Transverse colon (tissue), 4 donors: ENCODE data around the gene GPBP1L1. TPM values are rescaled to one million over a fixed set of nuclear protein-coding genes. Genes with fewer than 3 reads are reported as not detected.
A peak's percentile ranks its signal among the peaks of the same experiment; 100 is the strongest.
"Not testable (repeated sequence)": the region's sequence is repeated elsewhere in the genome, so short reads cannot be mapped to it uniquely, and the experiment has no call there.

Experiments
- DNase-seq: peaks from one replicate; pipeline ENCODE4 v3.0.0-alpha.2; 2019
- H3K27ac ChIP-seq, 4 donors: fragments of 200-600 bp; sonication (generic); 2 replicates each; pipeline ENCODE4 v1.5.1; 2016 to 2018; ENCODE audit warnings: inconsistent platforms in 4 of 4
- H3K27me3 ChIP-seq: fragments of 200-600 bp; sonication (generic); 2 replicates; pipeline ENCODE4 v1.5.1; 2017; ENCODE audit warnings: inconsistent platforms
- H3K36me3 ChIP-seq, 4 donors: fragments of 200-600 bp; sonication (generic); 2 replicates each; pipeline ENCODE4 v1.5.1; 2017 to 2019; ENCODE audit warnings: inconsistent platforms in 4 of 4
- H3K4me1 ChIP-seq, 4 donors: fragments of 200-600 bp; sonication (generic); 2 replicates each; pipeline ENCODE4 v1.5.1; 2017 to 2020; ENCODE audit warnings: inconsistent platforms in 4 of 4
- H3K4me3 ChIP-seq, 4 donors: fragments of 200-600 bp; sonication (generic); 1 replicate in 1 of 4; 2 replicates in 3 of 4; pipeline versions ENCODE4 v1.5.1 to v1.6.1; 2017 to 2019; ENCODE audit warnings: inconsistent platforms in 4 of 4
- H3K9me3 ChIP-seq, 2 donors: fragments of 200-600 bp; sonication (generic); 2 replicates each; pipeline ENCODE4 v1.5.1; 2017 to 2019; ENCODE audit warnings: inconsistent platforms in 2 of 2
- EP300 ChIP-seq: sonication (generic); formaldehyde crosslinking; IDR thresholded peaks from one replicate; pipeline ENCODE4 v1.6.1; 2017; ENCODE audit warnings: antibody characterized with exemption, low read depth
- POLR2A ChIP-seq: fragments of 450-650 bp; IDR thresholded peaks from one replicate; pipeline ENCODE4 v1.6.1; 2016; ENCODE audit warnings: antibody characterized with exemption, mild to moderate bottlenecking, moderate library complexity
- POLR2AphosphoS5 ChIP-seq, 3 donors: sonication (generic); formaldehyde crosslinking; IDR thresholded peaks; one replicate each; pipeline ENCODE4 v1.6.1; 2016; ENCODE audit warnings: antibody characterized with exemption in 3 of 3
- WGBS, 2 donors: methylation state at CpG; one replicate each; pipeline ENCODE4 v1.1.5; 2018; ENCODE audit warnings: low coverage in 1 of 2; 5-methylcytosine and 5-hydroxymethylcytosine counted together
- in situ Hi-C, 4 donors: fragments of 200-750 bp; cut with MboI; loops; one replicate each; pipeline versions ENCODE4 v1.15.0 to v1.15.1; 2017; ENCODE audit warnings: low sequenced_read_pairs in 3 of 4, low pct_ligation_motif_present in 1 of 4, low pct_unique_long_range_greater_than_20kb in 1 of 4
- intact Hi-C: fragments of 100-400 bp; cut with DNase I; formaldehyde crosslinking; loops from one replicate; pipeline ENCODE4 v1.15.1; 2023; ENCODE audit warnings: low total_unique reads
- total RNA-seq, 4 donors: library from RNA; depleted of rRNA; stranded (reverse); fragments of >200 nt; gene quantifications; one replicate each; pipeline ENCODE4 v1.1.0, GENCODE V29; 2016
- TF ChIP-seq, protein P1 (sequence below), 5 experiments: fragments of 200-600 bp in 3 of 5; fragments of 450-650 bp in 2 of 5; sonication (generic) in 3 of 5; IDR thresholded peaks; 1 replicate in 2 of 5; 2 replicates in 3 of 5; pipeline ENCODE4 v1.5.1; 2016 to 2017; ENCODE audit warnings: antibody characterized with exemption in 5 of 5, inconsistent platforms in 3 of 5, mild to moderate bottlenecking in 2 of 5, moderate library complexity in 1 of 5

The GPBP1L1 gene
- total RNA-seq, 4 donors from 2014 or later = 162 to 284 (median 222) TPM

GRCh38 chr1:45607404-45608074, 78.8 kb downstream of the GPBP1L1 start:
- in situ Hi-C loops (no loop called here), intact Hi-C loops (no loop called here)
- peak overlapping the region in 1 of 4 donors; percentile 5 for H3K27ac ChIP-seq
- no peak for DNase-seq
- peaks cover 0 to 23% (median 0%) of the 10 kb centered on the region in 4 donors for H3K36me3 ChIP-seq
- TF ChIP-seq EP300 (no peak), POLR2AphosphoS5 (IDR thresholded peaks at IDR 0.05) (no peak), POLR2A (no peak)
- TF ChIP-seq, protein P1, sequence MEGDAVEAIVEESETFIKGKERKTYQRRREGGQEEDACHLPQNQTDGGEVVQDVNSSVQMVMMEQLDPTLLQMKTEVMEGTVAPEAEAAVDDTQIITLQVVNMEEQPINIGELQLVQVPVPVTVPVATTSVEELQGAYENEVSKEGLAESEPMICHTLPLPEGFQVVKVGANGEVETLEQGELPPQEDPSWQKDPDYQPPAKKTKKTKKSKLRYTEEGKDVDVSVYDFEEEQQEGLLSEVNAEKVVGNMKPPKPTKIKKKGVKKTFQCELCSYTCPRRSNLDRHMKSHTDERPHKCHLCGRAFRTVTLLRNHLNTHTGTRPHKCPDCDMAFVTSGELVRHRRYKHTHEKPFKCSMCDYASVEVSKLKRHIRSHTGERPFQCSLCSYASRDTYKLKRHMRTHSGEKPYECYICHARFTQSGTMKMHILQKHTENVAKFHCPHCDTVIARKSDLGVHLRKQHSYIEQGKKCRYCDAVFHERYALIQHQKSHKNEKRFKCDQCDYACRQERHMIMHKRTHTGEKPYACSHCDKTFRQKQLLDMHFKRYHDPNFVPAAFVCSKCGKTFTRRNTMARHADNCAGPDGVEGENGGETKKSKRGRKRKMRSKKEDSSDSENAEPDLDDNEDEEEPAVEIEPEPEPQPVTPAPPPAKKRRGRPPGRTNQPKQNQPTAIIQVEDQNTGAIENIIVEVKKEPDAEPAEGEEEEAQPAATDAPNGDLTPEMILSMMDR (IDR thresholded peaks at IDR 0.05) = no peak
- no peak overlapping the region for H3K4me3 ChIP-seq
- H3K27me3 ChIP-seq = no peaks in the 10 kb centered on the region
- H3K4me1 ChIP-seq = no peaks in the 10 kb centered on the region
- no peaks in the 10 kb centered on the region for H3K9me3 ChIP-seq
- 64 to 76% methylated on average over 4 to 6 of the region's 6 CpGs for WGBS, 2 donors

DNA sequence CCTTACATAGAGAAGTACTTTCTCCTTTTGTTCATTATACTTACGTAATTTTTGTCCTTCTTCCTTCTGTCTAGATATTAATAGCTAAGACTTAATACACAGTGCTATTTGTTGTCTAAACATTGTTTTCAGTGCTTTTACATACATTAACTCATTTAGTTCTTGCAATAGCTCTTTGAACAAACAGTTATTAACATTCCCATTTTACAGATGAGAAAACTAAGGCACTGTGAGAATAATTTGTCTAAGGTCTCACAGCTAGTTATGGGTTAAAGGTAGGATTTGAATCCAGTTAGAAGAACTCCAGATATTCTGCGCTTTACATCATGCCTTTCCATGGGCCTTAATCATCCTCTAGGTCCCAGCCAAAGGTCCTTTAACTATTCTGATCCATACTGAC, 82.1 kb downstream of the GPBP1L1 start:
- H3K9me3 ChIP-seq = no peaks in the 10 kb centered on the region
- DNase-seq = no peak
- no peak overlapping the region for H3K4me3 ChIP-seq
- peaks cover 0 to 23% (median 0%) of the 10 kb centered on the region in 4 donors for H3K36me3 ChIP-seq
- WGBS, 2 donors = 98 to 100% methylated on average over 1 to 2 of the region's 2 CpGs
- intact Hi-C loops (no loop called here), in situ Hi-C loops (no loop called here)
- TF ChIP-seq, protein P1 (IDR thresholded peaks at IDR 0.05) = no peak
- TF ChIP-seq EP300 (no peak), POLR2A (no peak), POLR2AphosphoS5 (IDR thresholded peaks at IDR 0.05) (no peak)
- H3K4me1 ChIP-seq = no peaks in the 10 kb centered on the region
- H3K27ac ChIP-seq = no peak overlapping the region
- no peaks in the 10 kb centered on the region for H3K27me3 ChIP-seq

- intact Hi-C loops, in situ Hi-C loops: not testable (repeated sequence)
Observed at GRCh38 chr1:45596765-45597164, 89.6 kb downstream of the GPBP1L1 start.

DNA sequence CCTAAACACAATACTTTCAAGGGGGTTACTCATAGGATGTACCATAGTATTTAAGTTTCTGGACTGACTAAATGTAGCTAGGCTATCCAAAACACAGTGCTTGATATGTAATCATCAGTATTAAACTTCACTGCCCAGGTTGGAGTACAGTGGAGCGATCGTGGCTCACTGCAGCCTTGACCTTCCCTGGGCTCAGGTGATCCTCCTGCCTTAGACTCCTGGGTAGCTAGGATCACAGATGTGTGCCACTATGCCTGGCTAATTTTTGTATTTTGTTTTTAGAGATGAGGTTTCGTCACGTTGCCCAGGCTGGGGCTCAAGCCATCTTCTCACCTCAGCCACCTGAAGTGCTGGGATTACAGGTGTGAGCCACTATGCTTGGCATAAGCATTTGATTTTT, 91.9 kb downstream of the GPBP1L1 start:
- TF ChIP-seq EP300 = no peak
- no peak for TF ChIP-seq POLR2A
- TF ChIP-seq POLR2AphosphoS5 (IDR thresholded peaks at IDR 0.05) = no peak
- TF ChIP-seq, protein P1 (IDR thresholded peaks at IDR 0.05) = no peak
- H3K27me3 ChIP-seq = no peaks in the 10 kb centered on the region
- no peak overlapping the region for H3K27ac ChIP-seq
- peaks cover 0 to 10% (median 0%) of the 10 kb centered on the region in 4 donors for H3K36me3 ChIP-seq
- WGBS, 2 donors = 96 to 100% methylated on average over 2 to 4 of the region's 4 CpGs
- intact Hi-C loops = no loop called here
- DNase-seq = no peak
- H3K9me3 ChIP-seq = no peaks in the 10 kb centered on the region
- no peak overlapping the region for H3K4me3 ChIP-seq
- H3K4me1 ChIP-seq = peaks cover 0 to 4% (median 0%) of the 10 kb centered on the region in 4 donors
- in situ Hi-C loops = no loop called here

More at GRCh38 chr1:45596765-45597164, 89.6 kb downstream of the GPBP1L1 start:
- H3K27me3 ChIP-seq, DNase-seq, H3K4me1 ChIP-seq, H3K36me3 ChIP-seq, H3K4me3 ChIP-seq, H3K27ac ChIP-seq, H3K9me3 ChIP-seq: not testable (repeated sequence)
- WGBS, 2 donors = 94 to 95% methylated on average over 6 to 8 of the region's 8 CpGs

GRCh38 chr1:45589861-45590260, 96.5 kb downstream of the GPBP1L1 start:
- peak overlapping the region in 2 of 4 donors; percentile 19 to 22 for H3K27ac ChIP-seq
- in situ Hi-C loops (no loop called here), intact Hi-C loops (no loop called here)
- peaks cover 9 to 25% (median 19%) of the 10 kb centered on the region in 4 donors for H3K4me1 ChIP-seq
- 44% methylated on average over 1 of the region's 1 CpG; no CpG with 5 or more reads in 1 of the 2 donors for whole genome bisulfite sequencing, 2 donors
- H3K4me3 ChIP-seq = peak overlapping the region in 1 of 4 donors; percentile 24
- peaks cover 0 to 5% (median 0%) of the 10 kb centered on the region in 4 donors for H3K36me3 ChIP-seq
- TF ChIP-seq POLR2A (no peak), POLR2AphosphoS5 (IDR thresholded peaks at IDR 0.05) (no peak), EP300 (no peak)
- TF ChIP-seq, protein P1 (IDR thresholded peaks at IDR 0.05) = no peak
- no peaks in the 10 kb centered on the region for H3K27me3 ChIP-seq
- H3K9me3 ChIP-seq = no peaks in the 10 kb centered on the region
- no peak for DNase-seq
